WERI-Rb-1 (cell line): ENCODE measurements around the gene PRKD1.

ENCODE experiments used
- DNase-seq: peaks from one replicate; pipeline ENCODE4 v3.0.0-alpha.2; 2020
- H3K27ac ChIP-seq: fragments of 250-450 bp; sonication (Bioruptor Pico); 2 replicates; pipeline ENCODE4 v1.5.1; 2020; ENCODE audit warnings: mild to moderate bottlenecking, moderate library complexity
- H3K27me3 ChIP-seq: fragments of 250-450 bp; sonication (Bioruptor Pico); 2 replicates; pipeline ENCODE4 v1.5.1; 2021; ENCODE audit warnings: mild to moderate bottlenecking, low read depth, moderate library complexity; ENCODE audit not compliant: insufficient read depth, severe bottlenecking
- H3K36me3 ChIP-seq: fragments of 250-450 bp; sonication (Bioruptor Pico); 2 replicates; pipeline ENCODE4 v1.5.1; 2020; ENCODE audit warnings: mild to moderate bottlenecking, moderate library complexity
- H3K4me3 ChIP-seq: 2 replicates; pipeline ENCODE4 v1.5.1; 2011; ENCODE audit warnings: low read depth, mild to moderate bottlenecking, control low read depth, low read length
- H3K9me3 ChIP-seq: fragments of 250-450 bp; sonication (Bioruptor Pico); 2 replicates; pipeline ENCODE4 v1.5.1; 2021; ENCODE audit warnings: mild to moderate bottlenecking, moderate library complexity; ENCODE audit not compliant: severe bottlenecking
- TF ChIP-seq, protein P1 (sequence below): IDR thresholded peaks from 2 replicates; pipeline ENCODE4 v1.5.1; 2011; ENCODE audit warnings: low read depth, mild to moderate bottlenecking, control low read depth, inconsistent platforms, low read length

Gene PRKD1

DNA sequence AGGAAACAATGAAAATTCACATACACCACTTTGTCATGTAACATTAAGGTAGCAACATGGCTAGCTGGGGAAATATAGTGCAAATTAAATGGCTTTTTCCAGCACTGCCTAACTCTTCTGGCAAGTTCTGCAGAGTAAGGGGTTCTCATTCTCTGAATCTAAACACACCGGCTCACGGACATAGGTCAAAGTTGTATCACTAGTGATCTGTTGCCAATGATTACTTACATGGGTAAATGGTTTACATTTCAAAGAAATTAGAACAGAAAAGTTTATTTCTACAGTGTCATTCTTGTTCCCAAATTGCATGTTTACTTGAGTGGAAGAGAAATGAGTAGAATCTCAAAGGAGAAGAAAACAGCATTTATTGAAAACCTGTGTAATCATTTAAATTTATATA lies 381.9 kb downstream of the PRKD1 start:
- no peaks in the 10 kb centered on the region for H3K27me3 ChIP-seq
- DNase-seq, result no peak
- no peaks in the 10 kb centered on the region for H3K9me3 ChIP-seq
- no peaks in the 10 kb centered on the region for H3K36me3 ChIP-seq
- TF ChIP-seq, protein P1, sequence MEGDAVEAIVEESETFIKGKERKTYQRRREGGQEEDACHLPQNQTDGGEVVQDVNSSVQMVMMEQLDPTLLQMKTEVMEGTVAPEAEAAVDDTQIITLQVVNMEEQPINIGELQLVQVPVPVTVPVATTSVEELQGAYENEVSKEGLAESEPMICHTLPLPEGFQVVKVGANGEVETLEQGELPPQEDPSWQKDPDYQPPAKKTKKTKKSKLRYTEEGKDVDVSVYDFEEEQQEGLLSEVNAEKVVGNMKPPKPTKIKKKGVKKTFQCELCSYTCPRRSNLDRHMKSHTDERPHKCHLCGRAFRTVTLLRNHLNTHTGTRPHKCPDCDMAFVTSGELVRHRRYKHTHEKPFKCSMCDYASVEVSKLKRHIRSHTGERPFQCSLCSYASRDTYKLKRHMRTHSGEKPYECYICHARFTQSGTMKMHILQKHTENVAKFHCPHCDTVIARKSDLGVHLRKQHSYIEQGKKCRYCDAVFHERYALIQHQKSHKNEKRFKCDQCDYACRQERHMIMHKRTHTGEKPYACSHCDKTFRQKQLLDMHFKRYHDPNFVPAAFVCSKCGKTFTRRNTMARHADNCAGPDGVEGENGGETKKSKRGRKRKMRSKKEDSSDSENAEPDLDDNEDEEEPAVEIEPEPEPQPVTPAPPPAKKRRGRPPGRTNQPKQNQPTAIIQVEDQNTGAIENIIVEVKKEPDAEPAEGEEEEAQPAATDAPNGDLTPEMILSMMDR, result no peak
- H3K4me3 ChIP-seq, result no peak overlapping the region
- no peak overlapping the region for H3K27ac ChIP-seq

DNA sequence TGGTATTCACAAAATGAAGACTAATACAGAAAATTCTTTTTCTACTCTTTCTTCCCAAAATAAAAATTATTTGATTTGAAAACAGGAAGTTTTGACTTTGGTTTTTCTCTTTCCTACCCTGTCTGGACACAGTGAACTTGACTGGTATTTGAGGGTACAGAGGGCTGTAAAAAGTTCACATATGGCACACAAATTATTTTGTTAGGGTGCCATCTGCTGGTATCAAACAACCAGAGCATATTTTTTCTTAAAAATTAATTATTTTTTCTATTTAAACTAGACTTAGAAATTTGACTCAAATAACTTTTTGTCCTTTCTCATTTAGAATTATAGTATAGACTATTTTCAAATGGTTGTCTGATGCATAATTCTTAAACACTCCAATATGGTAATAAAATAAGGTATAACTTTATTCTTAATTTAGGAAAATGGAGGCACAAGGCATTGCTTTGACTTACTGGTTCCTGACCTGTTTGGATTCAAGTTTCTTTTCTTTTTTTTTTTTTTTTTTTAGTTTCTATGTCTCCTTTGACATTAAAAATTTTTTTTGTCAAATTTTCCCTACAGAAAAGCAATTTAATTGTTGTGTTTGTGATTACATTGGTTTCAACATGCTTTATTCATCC lies 390.6 kb downstream of the PRKD1 start:
- Histone ChIP-seq H3K9me3 (no peaks in the 10 kb centered on the region), H3K27ac (no peak overlapping the region), H3K36me3 (no peaks in the 10 kb centered on the region), H3K4me3 (no peak overlapping the region), H3K27me3 (no peaks in the 10 kb centered on the region)
- TF ChIP-seq, protein P1, result no peak
- DNase-seq, result no peak

- TF ChIP-seq, protein P1, result 0 out of 2 replicates have a peak, but pooled peaks have one; percentile 13
- DNase-seq, result no peak
These were observed 398.2 kb downstream of the PRKD1 start for GRCh38 chr14:29529418-29529817.

GRCh38 chr14:29528889-29529288 lies 398.8 kb downstream of the PRKD1 start:
- Histone ChIP-seq H3K9me3 (no peaks in the 10 kb centered on the region), H3K27ac (no peak overlapping the region), H3K36me3 (no peaks in the 10 kb centered on the region), H3K27me3 (no peaks in the 10 kb centered on the region), H3K4me3 (no peak overlapping the region)
- TF ChIP-seq, protein P1, result no peak
- DNase-seq, result no peak

More at GRCh38 chr14:29529418-29529817, 398.2 kb downstream of the PRKD1 start:
- H3K27ac ChIP-seq, result no peak overlapping the region
- no peaks in the 10 kb centered on the region for H3K27me3 ChIP-seq
- no peaks in the 10 kb centered on the region for H3K9me3 ChIP-seq
- H3K4me3 ChIP-seq, result no peak overlapping the region
- no peaks in the 10 kb centered on the region for H3K36me3 ChIP-seq

DNA sequence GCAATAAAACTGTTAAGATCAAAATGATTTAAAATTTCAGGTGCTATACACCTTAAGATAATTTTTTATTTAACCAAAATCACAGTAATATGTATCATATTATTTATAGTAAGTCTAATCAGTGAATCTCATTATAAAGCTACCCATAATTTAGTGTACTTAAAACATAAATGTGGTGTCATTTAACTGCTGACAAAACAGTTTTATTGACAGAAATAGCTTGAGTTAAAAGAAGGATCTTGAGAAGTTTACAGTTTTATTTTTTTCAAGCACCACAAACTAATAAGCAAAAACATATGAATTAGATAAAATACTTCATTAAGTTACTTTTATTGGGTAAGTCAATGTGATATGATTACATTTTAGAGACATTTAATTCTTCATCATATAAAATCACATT lies 400.4 kb downstream of the PRKD1 start:
- TF ChIP-seq, protein P1, result no peak
- no peaks in the 10 kb centered on the region for H3K27me3 ChIP-seq
- no peak overlapping the region for H3K27ac ChIP-seq
- no peak overlapping the region for H3K4me3 ChIP-seq
- no peaks in the 10 kb centered on the region for H3K9me3 ChIP-seq
- DNase-seq, result no peak
- no peaks in the 10 kb centered on the region for H3K36me3 ChIP-seq
